RWPE2 (cell line): Measurements from ENCODE around the gene ARAP2.

Experiments used
- ATAC-seq: fragments of 200-7000 bp; cut with Tn5 transposase; 3 replicates; pipeline ENCODE4 v1.9.1; 2021; ENCODE audit warnings: low read depth
- DNase-seq: peaks from one replicate; pipeline ENCODE4 v3.0.0-alpha.2; 2020; ENCODE audit warnings: low spot score
- H3K27ac ChIP-seq: fragments of 450-650 bp; 2 replicates; pipeline ENCODE4 v1.5.1; 2017; ENCODE audit warnings: mild to moderate bottlenecking; ENCODE audit not compliant: poor library complexity, severe bottlenecking
- H3K27me3 ChIP-seq: fragments of 250-450 bp; sonication (Bioruptor Pico); 2 replicates; pipeline ENCODE4 v1.5.1; 2021; ENCODE audit warnings: mild to moderate bottlenecking, moderate library complexity; ENCODE audit not compliant: insufficient read depth, poor library complexity, severe bottlenecking
- H3K36me3 ChIP-seq: fragments of 250-450 bp; sonication (Bioruptor Pico); 2 replicates; pipeline ENCODE4 v1.5.1; 2020; ENCODE audit warnings: low read depth, mild to moderate bottlenecking, moderate library complexity
- H3K4me1 ChIP-seq: fragments of 250-450 bp; sonication (Bioruptor Pico); 2 replicates; pipeline ENCODE4 v1.5.1; 2021; ENCODE audit warnings: mild to moderate bottlenecking, moderate library complexity; ENCODE audit not compliant: insufficient read depth, poor library complexity, severe bottlenecking
- H3K4me3 ChIP-seq: fragments of 250-450 bp; sonication (Bioruptor Pico); 2 replicates; pipeline ENCODE4 v1.5.1; 2021; ENCODE audit warnings: mild to moderate bottlenecking, moderate library complexity; ENCODE audit not compliant: severe bottlenecking
- H3K9me3 ChIP-seq: fragments of 250-450 bp; sonication (Bioruptor Pico); 2 replicates; pipeline ENCODE4 v1.5.1; 2021; ENCODE audit warnings: mild to moderate bottlenecking, moderate library complexity; ENCODE audit not compliant: severe bottlenecking
- TF ChIP-seq, protein P1 (sequence below): fragments of 450-650 bp; IDR thresholded peaks from one replicate; pipeline ENCODE4 v1.5.1; 2017; ENCODE audit warnings: mild to moderate bottlenecking, moderate library complexity; ENCODE audit not compliant: poor library complexity, severe bottlenecking

Gene ARAP2

DNA sequence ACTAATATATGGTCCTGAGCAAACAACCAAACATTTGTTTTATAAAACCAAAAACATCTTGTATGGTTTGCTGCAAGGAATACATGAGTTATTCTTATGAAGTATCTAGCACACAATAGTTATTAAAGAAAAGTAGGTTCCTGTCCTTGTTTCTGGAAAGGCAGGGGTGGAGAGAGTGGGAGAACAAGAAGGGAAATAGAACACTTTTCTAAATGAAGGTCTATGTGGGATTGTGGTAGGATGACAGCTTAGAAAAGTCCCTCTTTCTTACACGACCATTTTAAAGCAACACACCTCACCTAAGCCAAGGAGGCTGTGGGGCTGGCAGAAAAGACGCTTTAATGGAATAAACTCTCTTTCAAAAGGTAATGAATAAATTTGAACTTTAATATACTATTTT is 164.6 kb downstream of the ARAP2 start:
- TF ChIP-seq, protein P1, sequence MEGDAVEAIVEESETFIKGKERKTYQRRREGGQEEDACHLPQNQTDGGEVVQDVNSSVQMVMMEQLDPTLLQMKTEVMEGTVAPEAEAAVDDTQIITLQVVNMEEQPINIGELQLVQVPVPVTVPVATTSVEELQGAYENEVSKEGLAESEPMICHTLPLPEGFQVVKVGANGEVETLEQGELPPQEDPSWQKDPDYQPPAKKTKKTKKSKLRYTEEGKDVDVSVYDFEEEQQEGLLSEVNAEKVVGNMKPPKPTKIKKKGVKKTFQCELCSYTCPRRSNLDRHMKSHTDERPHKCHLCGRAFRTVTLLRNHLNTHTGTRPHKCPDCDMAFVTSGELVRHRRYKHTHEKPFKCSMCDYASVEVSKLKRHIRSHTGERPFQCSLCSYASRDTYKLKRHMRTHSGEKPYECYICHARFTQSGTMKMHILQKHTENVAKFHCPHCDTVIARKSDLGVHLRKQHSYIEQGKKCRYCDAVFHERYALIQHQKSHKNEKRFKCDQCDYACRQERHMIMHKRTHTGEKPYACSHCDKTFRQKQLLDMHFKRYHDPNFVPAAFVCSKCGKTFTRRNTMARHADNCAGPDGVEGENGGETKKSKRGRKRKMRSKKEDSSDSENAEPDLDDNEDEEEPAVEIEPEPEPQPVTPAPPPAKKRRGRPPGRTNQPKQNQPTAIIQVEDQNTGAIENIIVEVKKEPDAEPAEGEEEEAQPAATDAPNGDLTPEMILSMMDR, result no peak
- H3K27me3 ChIP-seq, result no peaks in the 10 kb centered on the region
- H3K27ac ChIP-seq, result no peak overlapping the region
- H3K4me3 ChIP-seq, result no peak overlapping the region
- DNase-seq, result no peak
- 0 out of 2 replicates have a peak, but pooled peaks cover 4% of the 10 kb centered on the region for H3K36me3 ChIP-seq
- no peaks in the 10 kb centered on the region for H3K9me3 ChIP-seq
- no peak for ATAC-seq
- H3K4me1 ChIP-seq, result no peaks in the 10 kb centered on the region

DNA sequence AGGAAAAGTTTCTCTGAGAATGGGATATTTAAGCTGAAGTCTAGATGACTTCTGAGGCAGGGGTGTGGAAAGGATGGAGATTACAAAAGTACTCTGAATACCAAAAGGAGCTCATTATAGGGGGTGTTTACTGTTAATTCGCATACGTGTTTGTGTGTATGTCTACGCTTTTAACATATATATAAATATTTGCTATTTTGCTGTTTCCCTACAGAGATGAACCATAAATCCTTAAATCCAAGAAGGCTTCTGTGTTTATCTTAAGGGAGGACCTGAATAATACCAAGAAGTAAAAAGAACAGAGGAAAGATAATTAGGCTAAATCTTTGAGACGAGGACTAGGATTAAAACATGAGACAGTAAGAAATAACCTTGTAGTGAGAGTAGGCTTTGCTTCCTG is 166.0 kb downstream of the ARAP2 start:
- ATAC-seq (no peak), DNase-seq (no peak)
- H3K27me3 ChIP-seq, result no peaks in the 10 kb centered on the region
- no peaks in the 10 kb centered on the region for H3K9me3 ChIP-seq
- no peaks in the 10 kb centered on the region; the same call in 1 of the 2 replicates for H3K36me3 ChIP-seq
- H3K27ac ChIP-seq, result no peak overlapping the region
- TF ChIP-seq, protein P1, result no peak
- H3K4me3 ChIP-seq, result no peak overlapping the region
- no peaks in the 10 kb centered on the region for H3K4me1 ChIP-seq

DNA sequence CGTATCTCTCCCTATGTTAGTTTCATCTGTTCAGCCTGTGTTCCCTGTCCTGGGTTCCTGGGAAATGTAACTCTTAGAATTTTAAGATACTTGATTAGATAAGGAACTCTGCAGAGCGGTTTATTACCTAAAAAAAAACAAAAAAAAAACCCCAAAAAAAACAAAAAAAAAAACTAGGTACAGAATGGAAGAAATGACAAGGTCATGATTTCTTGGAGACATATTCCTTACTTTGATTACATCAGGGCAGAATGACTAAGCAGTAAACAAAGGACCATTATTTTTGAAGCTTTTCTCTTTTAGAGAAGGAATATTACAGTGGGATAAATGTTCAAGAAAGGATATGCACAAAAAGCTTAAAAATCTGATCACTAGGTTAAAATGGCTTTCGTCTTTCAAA is 171.8 kb downstream of the ARAP2 start:
- no peaks in the 10 kb centered on the region for H3K4me1 ChIP-seq
- ATAC-seq, result no peak
- no peak overlapping the region for H3K4me3 ChIP-seq
- H3K36me3 ChIP-seq, result no peaks in the 10 kb centered on the region; the same call in 1 of the 2 replicates
- DNase-seq, result no peak
- TF ChIP-seq, protein P1, result no peak
- H3K27ac ChIP-seq, result no peak overlapping the region
- H3K9me3 ChIP-seq, result no peaks in the 10 kb centered on the region
- no peaks in the 10 kb centered on the region for H3K27me3 ChIP-seq

DNA sequence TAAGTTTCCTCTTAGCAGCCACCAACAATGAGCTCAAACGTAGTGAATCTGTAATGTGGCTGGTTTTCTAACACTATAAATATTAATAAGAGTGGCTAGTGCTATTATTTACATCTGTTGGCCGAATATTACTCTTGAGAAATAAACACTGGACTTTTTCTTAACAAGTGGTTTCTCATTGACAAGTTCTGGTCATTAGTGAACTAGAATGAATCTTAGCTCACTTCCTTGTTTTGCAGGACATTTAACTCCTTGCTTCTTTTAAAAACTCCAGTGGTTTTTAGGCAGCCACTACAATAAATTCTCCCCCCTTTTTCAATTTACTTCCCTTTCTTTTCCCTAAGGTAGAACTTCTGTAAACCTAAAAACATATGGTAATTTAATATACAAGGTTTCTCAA is 177.2 kb downstream of the ARAP2 start:
- Histone ChIP-seq H3K27ac (no peak overlapping the region), H3K4me1 (no peaks in the 10 kb centered on the region), H3K27me3 (no peaks in the 10 kb centered on the region), H3K9me3 (no peaks in the 10 kb centered on the region), H3K36me3 (no peaks in the 10 kb centered on the region), H3K4me3 (no peak overlapping the region)
- TF ChIP-seq, protein P1, result no peak
- DNase-seq (no peak), ATAC-seq (no peak)

DNA sequence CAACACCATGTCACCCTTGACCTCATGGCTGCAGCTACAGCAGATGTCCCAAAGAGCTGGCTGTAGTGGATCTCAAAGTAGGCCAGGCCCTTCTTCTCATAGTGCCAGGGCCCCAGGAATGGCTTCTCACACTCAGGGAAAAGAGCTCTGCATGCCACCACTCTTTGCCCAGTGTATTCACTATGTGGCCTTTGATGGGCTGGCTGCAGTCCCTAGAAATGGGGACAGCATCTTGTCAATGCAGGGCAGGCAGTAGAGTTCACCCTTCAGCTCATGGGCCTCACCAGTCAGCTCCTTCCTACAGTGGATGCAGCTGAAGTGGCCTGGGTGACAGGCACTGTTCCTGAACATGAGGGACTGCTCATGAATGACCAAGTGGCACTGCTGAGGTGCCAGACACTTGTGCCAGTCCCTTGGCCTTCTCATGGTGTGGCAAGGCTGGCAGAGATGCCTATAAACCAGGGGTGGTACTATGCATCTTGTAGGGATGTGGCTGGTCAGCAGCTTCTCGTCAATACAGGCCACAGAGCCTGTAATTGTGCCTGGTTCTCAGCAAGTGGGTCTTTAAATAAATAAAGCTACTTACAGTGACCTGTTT is 178.9 kb downstream of the ARAP2 start:
- Histone ChIP-seq H3K27me3 (no peaks in the 10 kb centered on the region), H3K4me3 (no peak overlapping the region), H3K27ac (no peak overlapping the region), H3K36me3 (no peaks in the 10 kb centered on the region), H3K9me3 (no peaks in the 10 kb centered on the region), H3K4me1 (no peaks in the 10 kb centered on the region)
- TF ChIP-seq, protein P1, result no peak
- DNase-seq (no peak), ATAC-seq (no peak)
